Measurements from ENCODE around the gene GPHB5. TPM values are rescaled to one million over a fixed set of nuclear protein-coding genes. Genes with fewer than 3 reads are reported as not detected.

GPHB5 gene, protein sequence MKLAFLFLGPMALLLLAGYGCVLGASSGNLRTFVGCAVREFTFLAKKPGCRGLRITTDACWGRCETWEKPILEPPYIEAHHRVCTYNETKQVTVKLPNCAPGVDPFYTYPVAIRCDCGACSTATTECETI
- not detected for polyA plus RNA-seq (2012; ENCODE audit: missing spikeins)

DNA sequence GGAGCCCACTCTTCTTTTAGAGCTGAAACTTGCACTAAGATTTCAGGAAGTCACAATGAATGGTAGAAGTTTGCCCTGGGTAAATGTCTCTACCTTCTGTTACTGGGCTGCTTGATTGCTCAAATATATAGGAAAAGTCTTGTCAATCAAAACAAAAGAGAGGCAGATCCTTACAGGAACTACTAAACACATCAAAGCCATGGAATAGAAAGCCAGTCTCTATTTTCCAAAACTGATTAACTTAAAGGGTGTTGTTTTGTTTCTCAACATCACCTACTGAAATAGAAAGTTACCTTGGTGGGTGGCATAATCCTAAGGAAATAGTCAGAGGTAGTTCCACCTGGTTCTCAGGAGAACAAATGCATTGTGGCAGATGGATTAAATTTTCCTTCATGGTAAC lies at the start of gene GPHB5:
GPHB5 (minus strand) TSS at position 101 of the 400 bp plus-strand sequence. CDS start 1,086 bp downstream, outside the sequence.
- DNase-seq (ENCODE audit: insufficient read length), result no peak
- FAIRE-seq, result no peak
- TF ChIP-seq TAF1 (IDR thresholded peaks at IDR 0.05; ENCODE audit: borderline replicate concordance, low read depth, low read length) (no peak), POLR2AphosphoS5 (IDR thresholded peaks at IDR 0.05; ENCODE audit: low read depth, low read length) (no peak), POLR2A (IDR thresholded peaks at IDR 0.05; ENCODE audit: low read depth, low read length) (no peak)

DNA sequence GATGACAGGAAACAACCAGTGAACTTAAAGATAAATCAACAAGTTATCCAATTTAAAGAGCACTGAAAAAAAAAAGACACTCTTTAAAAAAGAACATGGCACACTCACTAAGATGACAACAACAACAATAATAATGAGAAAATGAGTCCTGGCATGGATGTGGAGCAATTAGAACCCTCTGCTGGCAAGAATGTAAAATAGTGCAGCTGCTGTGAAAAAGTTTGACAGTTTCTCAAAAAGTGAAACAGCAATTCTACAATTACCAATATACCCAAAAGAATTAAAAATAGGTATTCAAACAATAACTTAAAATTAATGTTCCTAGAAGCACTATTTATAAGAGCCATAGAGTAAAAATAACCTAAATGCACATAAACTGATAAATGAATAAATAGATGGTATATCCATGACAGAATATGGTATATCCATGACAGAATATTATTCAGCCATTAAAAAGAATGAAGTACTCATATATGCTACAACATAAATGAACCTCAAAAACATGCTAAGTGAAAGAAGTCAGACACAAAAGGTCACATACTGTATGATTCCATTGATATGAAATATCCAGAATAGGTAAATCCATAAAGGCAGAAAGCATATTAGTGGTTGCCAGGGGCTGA lies 49.1 kb upstream of the GPHB5 start:
- TF ChIP-seq POLR2AphosphoS5 (IDR thresholded peaks at IDR 0.05; ENCODE audit: low read depth, low read length), result no peak
- TF ChIP-seq POLR2A (IDR thresholded peaks at IDR 0.05; ENCODE audit: low read depth, low read length), result no peak
- TF ChIP-seq TAF1 (IDR thresholded peaks at IDR 0.05; ENCODE audit: borderline replicate concordance, low read depth, low read length), result no peak
- DNase-seq (ENCODE audit: insufficient read length) (no peak), FAIRE-seq (no peak)

DNA sequence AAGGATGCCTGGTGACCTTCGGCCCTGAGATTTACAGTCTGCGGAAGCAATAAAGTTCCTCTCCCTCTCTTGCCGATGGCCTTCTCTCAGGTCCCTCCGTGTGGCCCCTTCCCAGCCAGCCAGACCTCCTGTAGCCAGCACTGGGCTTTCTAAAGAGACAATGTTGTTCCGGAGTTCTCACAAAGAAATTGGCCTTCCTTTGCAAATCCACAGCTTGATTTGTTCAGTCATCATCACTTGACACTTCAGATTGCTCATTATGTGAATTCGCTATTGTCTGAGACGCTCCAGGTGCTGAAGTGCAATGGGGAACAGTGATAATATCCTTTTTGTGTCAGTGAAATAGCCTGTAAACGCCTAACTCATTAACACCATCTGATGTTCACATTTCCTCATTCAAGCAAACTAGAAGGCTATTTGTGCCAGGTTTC lies 43.7 kb upstream of the GPHB5 start:
- DNase-seq (ENCODE audit: insufficient read length), result no peak
- no peak for FAIRE-seq

DNA sequence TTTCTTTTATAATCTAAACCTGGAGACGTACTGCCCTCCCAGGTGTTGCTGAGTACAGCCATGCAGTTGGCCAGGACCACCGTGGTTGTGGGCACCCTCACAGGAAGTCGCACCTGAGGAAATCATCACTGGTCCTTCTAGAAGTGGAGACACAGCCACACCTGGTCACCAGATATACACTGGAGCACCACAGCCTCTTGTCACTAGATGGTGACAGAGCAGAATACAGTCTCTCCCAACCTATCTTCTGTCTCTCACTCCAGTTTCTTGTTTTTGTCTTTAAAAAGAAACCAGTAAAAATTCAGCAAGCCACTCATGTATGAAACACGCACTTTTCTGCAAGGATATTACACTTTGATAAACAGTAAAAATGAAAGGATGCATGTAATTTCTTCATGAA lies 43.1 kb upstream of the GPHB5 start:
- FAIRE-seq (no peak), DNase-seq (ENCODE audit: insufficient read length) (no peak)
- no peak for TF ChIP-seq POLR2A (IDR thresholded peaks at IDR 0.05; ENCODE audit: low read depth, low read length)
- TF ChIP-seq TAF1 (IDR thresholded peaks at IDR 0.05; ENCODE audit: borderline replicate concordance, low read depth, low read length), result no peak
- no peak for TF ChIP-seq POLR2AphosphoS5 (IDR thresholded peaks at IDR 0.05; ENCODE audit: low read depth, low read length)

More for the DNA sequence above, 43.7 kb upstream of the GPHB5 start:
- TF ChIP-seq TAF1 (IDR thresholded peaks at IDR 0.05; ENCODE audit: borderline replicate concordance, low read depth, low read length) (no peak), POLR2AphosphoS5 (IDR thresholded peaks at IDR 0.05; ENCODE audit: low read depth, low read length) (no peak), POLR2A (IDR thresholded peaks at IDR 0.05; ENCODE audit: low read depth, low read length) (no peak)

DNA sequence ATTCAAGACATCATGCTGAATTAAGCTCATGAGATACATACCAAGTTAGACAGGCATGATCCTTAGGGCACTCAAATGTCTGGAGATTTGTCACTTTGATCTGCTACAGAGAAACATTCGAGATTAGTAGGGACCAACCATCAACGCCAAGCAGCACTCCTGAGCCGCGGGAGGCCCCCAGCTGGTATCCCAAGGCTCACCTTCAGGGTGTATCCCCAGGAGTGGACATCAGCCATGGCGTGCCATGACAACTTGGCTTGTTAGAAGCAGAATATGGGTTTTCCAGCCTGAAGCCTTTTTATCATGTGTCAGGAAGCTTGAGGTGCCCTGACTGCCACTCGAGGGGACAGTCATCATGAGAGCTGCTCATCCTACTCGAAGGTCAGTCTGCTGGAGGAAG lies 39.1 kb upstream of the GPHB5 start:
- DNase-seq (ENCODE audit: insufficient read length), result no peak

DNA sequence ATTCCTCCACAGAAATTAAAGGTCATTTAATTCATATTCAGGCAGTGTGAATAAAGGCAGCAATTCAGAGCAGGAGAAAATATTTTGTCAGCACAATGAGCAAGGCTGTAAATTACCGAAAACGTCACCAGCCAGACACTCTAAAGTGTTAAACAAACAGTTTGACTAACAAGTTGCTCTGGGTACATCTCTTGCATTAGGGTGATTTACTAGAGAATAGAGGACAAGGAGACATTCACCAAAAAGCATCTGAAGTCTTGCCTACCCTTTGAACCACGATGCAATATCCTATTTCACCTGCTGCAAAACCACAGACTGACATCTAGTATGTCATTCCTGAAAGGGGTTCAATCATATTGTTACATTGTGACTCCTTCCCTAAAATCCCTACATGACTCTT lies 27.1 kb upstream of the GPHB5 start:
- DNase-seq (ENCODE audit: insufficient read length) (no peak), FAIRE-seq (no peak)
- TF ChIP-seq TAF1 (IDR thresholded peaks at IDR 0.05; ENCODE audit: borderline replicate concordance, low read depth, low read length) (no peak), POLR2AphosphoS5 (IDR thresholded peaks at IDR 0.05; ENCODE audit: low read depth, low read length) (no peak), POLR2A (IDR thresholded peaks at IDR 0.05; ENCODE audit: low read depth, low read length) (no peak)

More for the DNA sequence above, 39.1 kb upstream of the GPHB5 start:
- TF ChIP-seq TAF1 (IDR thresholded peaks at IDR 0.05; ENCODE audit: borderline replicate concordance, low read depth, low read length), result no peak
- no peak for TF ChIP-seq POLR2A (IDR thresholded peaks at IDR 0.05; ENCODE audit: low read depth, low read length)
- no peak for TF ChIP-seq POLR2AphosphoS5 (IDR thresholded peaks at IDR 0.05; ENCODE audit: low read depth, low read length)
- FAIRE-seq, result no peak

DNA sequence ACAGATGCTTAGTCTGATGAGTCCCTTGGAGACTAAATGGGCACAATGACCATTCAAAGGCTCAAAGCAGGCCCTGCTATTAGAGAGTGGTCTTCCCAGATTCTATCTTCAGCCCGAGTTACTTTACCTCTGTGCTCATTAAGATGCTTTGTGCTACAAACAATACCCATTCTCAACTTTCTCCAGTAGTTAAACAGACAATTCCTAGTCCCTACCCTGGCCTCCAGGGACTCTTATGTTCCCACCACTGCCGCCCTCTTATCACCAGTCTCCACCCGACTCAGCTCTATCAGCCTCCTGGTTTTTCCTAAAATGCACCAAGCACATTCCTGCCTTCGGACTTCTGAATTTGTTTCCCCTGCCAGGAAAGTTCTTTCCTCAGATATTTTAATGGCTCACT lies 25.6 kb upstream of the GPHB5 start:
- TF ChIP-seq POLR2AphosphoS5 (IDR thresholded peaks at IDR 0.05; ENCODE audit: low read depth, low read length), result no peak
- FAIRE-seq (no peak), DNase-seq (ENCODE audit: insufficient read length) (no peak)

DNA sequence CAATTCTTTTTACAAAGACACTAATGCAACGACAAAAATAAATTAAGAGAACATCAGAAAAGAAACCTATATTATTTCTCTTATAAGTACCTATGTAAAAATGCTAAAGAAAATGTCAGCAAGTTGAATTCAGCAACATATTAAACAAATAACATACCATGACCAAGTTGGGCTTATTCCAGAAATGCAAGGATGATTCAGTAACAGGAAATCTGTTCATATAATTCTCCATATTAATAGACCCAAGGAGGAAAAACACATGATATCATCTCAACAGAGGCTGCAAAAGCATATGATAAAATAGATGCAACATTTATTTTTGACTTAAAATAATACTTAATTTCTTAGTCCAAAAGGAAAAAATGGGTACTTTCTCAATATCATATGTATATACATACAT lies 25.1 kb upstream of the GPHB5 start:
- no peak for FAIRE-seq
- TF ChIP-seq TAF1 (IDR thresholded peaks at IDR 0.05; ENCODE audit: borderline replicate concordance, low read depth, low read length), result no peak
- TF ChIP-seq POLR2AphosphoS5 (IDR thresholded peaks at IDR 0.05; ENCODE audit: low read depth, low read length), result no peak
- TF ChIP-seq POLR2A (IDR thresholded peaks at IDR 0.05; ENCODE audit: low read depth, low read length), result no peak
- no peak for DNase-seq (ENCODE audit: insufficient read length)

DNA sequence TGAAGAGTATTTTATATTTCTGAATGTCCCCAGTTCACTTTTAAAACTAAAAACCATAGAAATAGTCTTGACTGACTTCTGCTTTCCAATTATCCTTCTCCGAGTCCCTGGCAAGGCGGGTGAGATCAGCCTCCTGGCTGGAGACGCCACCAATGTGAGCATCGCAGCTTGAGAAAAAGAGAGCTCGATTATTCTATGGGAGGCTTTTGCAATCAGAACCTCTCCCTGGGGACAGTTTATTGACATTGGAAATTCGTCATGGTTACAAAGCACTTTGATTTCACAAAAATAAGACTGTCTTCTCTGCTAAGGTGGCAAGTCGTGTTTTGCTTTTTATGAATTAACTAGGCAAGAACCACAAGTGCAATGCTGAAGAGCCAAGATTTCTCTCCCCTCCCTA lies 23.6 kb upstream of the GPHB5 start:
- DNase-seq (ENCODE audit: insufficient read length) (no peak), FAIRE-seq (no peak)
- TF ChIP-seq TAF1 (IDR thresholded peaks at IDR 0.05; ENCODE audit: borderline replicate concordance, low read depth, low read length), result no peak
- TF ChIP-seq POLR2A (IDR thresholded peaks at IDR 0.05; ENCODE audit: low read depth, low read length), result no peak
- no peak for TF ChIP-seq POLR2AphosphoS5 (IDR thresholded peaks at IDR 0.05; ENCODE audit: low read depth, low read length)

DNA sequence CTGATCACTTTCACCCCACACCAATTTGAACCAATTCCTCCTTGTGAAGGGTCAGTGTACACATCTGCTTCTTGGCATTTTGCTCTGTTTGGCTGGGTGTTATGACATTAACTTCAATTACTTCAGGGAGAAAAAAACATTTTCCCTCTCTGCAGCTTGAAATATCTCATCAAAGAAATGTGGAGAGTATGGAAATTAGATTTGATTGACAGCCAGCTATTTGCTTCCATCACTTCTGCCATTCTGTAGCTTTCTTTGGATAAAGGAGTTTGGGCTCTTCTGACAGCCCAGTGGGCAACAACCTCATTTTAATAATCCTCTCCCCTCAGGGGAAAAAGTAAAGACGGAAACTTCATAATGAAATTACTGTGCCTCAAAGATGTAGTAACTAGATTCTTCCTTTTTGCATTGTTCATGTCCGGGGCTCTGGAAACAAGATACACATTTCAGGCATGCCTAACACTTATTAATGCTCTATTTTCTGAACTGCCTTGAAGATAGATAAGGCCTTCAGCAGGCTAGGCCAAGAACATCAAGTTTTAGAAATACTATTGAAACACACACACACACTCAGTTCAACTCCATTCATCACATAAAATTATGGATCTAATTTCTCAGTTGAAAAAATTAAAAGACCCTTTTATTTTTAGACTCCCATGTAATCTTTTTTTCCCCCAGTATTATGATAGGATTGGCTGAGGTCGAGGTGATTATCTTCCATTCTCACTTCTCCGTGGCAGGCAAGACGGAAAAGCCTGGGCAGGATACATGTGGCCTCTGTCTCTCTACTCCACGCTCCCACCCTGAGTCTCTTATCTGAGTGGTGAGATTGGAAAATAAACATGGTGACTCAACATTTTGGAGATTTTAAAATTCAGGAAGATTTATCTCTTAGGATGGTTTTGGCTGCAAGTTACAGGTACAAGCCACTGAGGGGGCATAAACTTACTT lies 10.3 kb upstream of the GPHB5 start:
- FAIRE-seq (no peak), DNase-seq (ENCODE audit: insufficient read length) (no peak)
- TF ChIP-seq POLR2AphosphoS5 (IDR thresholded peaks at IDR 0.05; ENCODE audit: low read depth, low read length) (no peak), POLR2A (IDR thresholded peaks at IDR 0.05; ENCODE audit: low read depth, low read length) (no peak)

DNA sequence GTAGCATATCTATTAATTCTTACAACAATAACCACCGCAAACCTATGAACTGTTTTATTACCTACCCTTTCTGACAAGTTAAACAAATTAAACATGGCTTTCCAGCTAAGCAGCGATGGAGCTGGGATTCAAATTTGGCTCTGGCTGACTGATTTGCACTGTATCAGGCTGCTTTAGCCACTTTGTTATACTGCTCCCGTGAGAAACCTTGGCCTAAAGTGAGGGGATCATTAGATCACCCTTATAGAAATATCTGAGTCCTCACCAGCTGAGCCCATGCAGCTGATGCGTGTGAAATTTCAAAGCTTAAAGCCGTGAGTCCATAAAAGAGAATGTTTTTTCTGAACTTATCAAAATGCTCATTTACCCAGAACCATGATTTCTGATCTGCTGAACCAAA lies 8.1 kb upstream of the GPHB5 start:
- DNase-seq (ENCODE audit: insufficient read length), result no peak
- TF ChIP-seq POLR2AphosphoS5 (IDR thresholded peaks at IDR 0.05; ENCODE audit: low read depth, low read length), result no peak
- TF ChIP-seq POLR2A (IDR thresholded peaks at IDR 0.05; ENCODE audit: low read depth, low read length), result no peak
- TF ChIP-seq TAF1 (IDR thresholded peaks at IDR 0.05; ENCODE audit: borderline replicate concordance, low read depth, low read length), result no peak
- no peak for FAIRE-seq
